Activated CD4-positive, alpha-beta T cell treated with anti-CD3 and anti-CD28 coated beads, Interleukin-2, amount 10 ng/mL, durations not matched to agents 7 days and 5 days (primary cell): ENCODE results near the gene B4GALT2. TPM values are rescaled to one million over a fixed set of nuclear protein-coding genes. Genes with fewer than 3 reads are reported as not detected.

ENCODE experiments used
- CTCF ChIA-PET: fragments of 350-600 bp; sonication (Branson Sonifier 250); formaldehyde crosslinking; loops from one replicate; lab custom pipeline; 2021; ENCODE audit warnings: antibody characterized with exemption; lab: Charles Lee
- POLR2A ChIA-PET: fragments of 350-600 bp; sonication (Branson Sonifier 250); formaldehyde crosslinking; loops from one replicate; lab custom pipeline; 2021; ENCODE audit warnings: antibody characterized with exemption; lab: Charles Lee
- DNase-seq: peaks from one replicate; pipeline ENCODE4 v3.0.0-alpha.2; 2020
- H3K27ac Mint-ChIP-seq: one replicate; pipeline ENCODE4 v1.8.0; 2021; ENCODE audit warnings: mild to moderate bottlenecking, moderate library complexity, mixed read lengths
- H3K27me3 Mint-ChIP-seq: one replicate; pipeline ENCODE4 v1.8.0; 2021; ENCODE audit warnings: mixed read lengths
- H3K36me3 Mint-ChIP-seq: one replicate; pipeline ENCODE4 v1.8.0; 2021; ENCODE audit warnings: low read depth, mixed read lengths
- H3K4me1 Mint-ChIP-seq: one replicate; pipeline ENCODE4 v1.8.0; 2021; ENCODE audit warnings: mixed read lengths
- H3K4me3 Mint-ChIP-seq: one replicate; pipeline ENCODE4 v1.8.0; 2021; ENCODE audit warnings: mild to moderate bottlenecking, moderate library complexity, mixed read lengths
- H3K9me3 Mint-ChIP-seq: one replicate; pipeline ENCODE4 v1.8.0; 2021; ENCODE audit warnings: mixed read lengths
- total RNA-seq, 2 experiments: library from RNA; stranded (reverse); gene quantifications; one replicate each; pipeline ENCODE4 v1.2.3, GENCODE V29; 2021

The B4GALT2 gene
- total RNA-seq, 2 experiments from 2014 or later = 8.0 to 9.3 TPM

GRCh38 chr1:43936431-43937151 lies 42.4 kb upstream of the B4GALT2 start:
- CTCF ChIA-PET = interaction anchor here (1.1 to 6.7 kb wide), 4 partner anchors 10 to 172 kb away, joined by 3 to 93 read pairs (median 50); partner anchors contain the start of gene IPO13
- POLR2A ChIA-PET = interaction anchor here (0.5 kb wide), 1 partner anchor 62 kb away, joined by 3 read pairs; no protein-coding TSS in a partner anchor
- Mint-ChIP-seq H3K36me3 (no peaks in the 10 kb centered on the region), H3K27ac (no peak overlapping the region), H3K4me1 (peaks cover 20% of the 10 kb centered on the region), H3K9me3 (no peaks in the 10 kb centered on the region), H3K27me3 (peaks cover 21% of the 10 kb centered on the region), H3K4me3 (peak overlapping the region; percentile 25)
- DNase-seq = no peak

- no peaks in the 10 kb centered on the region for H3K36me3 Mint-ChIP-seq
- H3K9me3 Mint-ChIP-seq = no peaks in the 10 kb centered on the region
- no peak for DNase-seq
- H3K27ac Mint-ChIP-seq = no peak overlapping the region
- peaks cover 21% of the 10 kb centered on the region for H3K27me3 Mint-ChIP-seq
- ChIA-PET CTCF (interaction anchor here (1.4 to 6.7 kb wide), 4 partner anchors 8 to 172 kb away, joined by 5 to 93 read pairs (median 46); partner anchors contain the start of gene IPO13), POLR2A (no interaction called here)
- no peak overlapping the region for H3K4me3 Mint-ChIP-seq
- H3K4me1 Mint-ChIP-seq = peaks cover 20% of the 10 kb centered on the region
These were observed 41.7 kb upstream of the B4GALT2 start for GRCh38 chr1:43937179-43937865.

- CTCF ChIA-PET = interaction anchor here (0.5 to 6.7 kb wide), 6 partner anchors 8 to 173 kb away, joined by 3 to 85 read pairs (median 4); partner anchors contain the start of gene IPO13
- no peaks in the 10 kb centered on the region for H3K9me3 Mint-ChIP-seq
- DNase-seq = no peak
- no peak overlapping the region for H3K27ac Mint-ChIP-seq
- POLR2A ChIA-PET = no interaction called here
- H3K4me1 Mint-ChIP-seq = peaks cover 15% of the 10 kb centered on the region
- no peak overlapping the region for H3K4me3 Mint-ChIP-seq
- peaks cover 11% of the 10 kb centered on the region for H3K27me3 Mint-ChIP-seq
- H3K36me3 Mint-ChIP-seq = peaks cover 2% of the 10 kb centered on the region
These were observed 40.6 kb upstream of the B4GALT2 start for GRCh38 chr1:43938383-43938782.

- H3K36me3 Mint-ChIP-seq = peaks cover 2% of the 10 kb centered on the region
- H3K4me3 Mint-ChIP-seq = no peak overlapping the region
- H3K27me3 Mint-ChIP-seq = peaks cover 7% of the 10 kb centered on the region
- peaks cover 12% of the 10 kb centered on the region for H3K4me1 Mint-ChIP-seq
- ChIA-PET POLR2A (no interaction called here), CTCF (interaction anchor here (0.5 to 6.7 kb wide), 6 partner anchors 7 to 176 kb away, joined by 3 to 85 read pairs (median 5); partner anchors contain the start of gene IPO13)
- DNase-seq = no peak
- H3K27ac Mint-ChIP-seq = no peak overlapping the region
- no peaks in the 10 kb centered on the region for H3K9me3 Mint-ChIP-seq
These were observed 40.0 kb upstream of the B4GALT2 start for GRCh38 chr1:43938892-43939587.

- POLR2A ChIA-PET = no interaction called here
- Mint-ChIP-seq H3K4me1 (peaks cover 28% of the 10 kb centered on the region), H3K4me3 (no peak overlapping the region)
These were observed 36.6 kb upstream of the B4GALT2 start for GRCh38 chr1:43942411-43942810.

GRCh38 chr1:43944860-43945259 lies 34.1 kb upstream of the B4GALT2 start:
- no peaks in the 10 kb centered on the region for H3K27me3 Mint-ChIP-seq
- CTCF ChIA-PET = interaction anchor here (1.2 to 9.2 kb wide), 4 partner anchors 11 to 79 kb away, joined by 3 to 93 read pairs (median 6); partner anchors contain the start of gene ARTN
- H3K4me1 Mint-ChIP-seq = peaks cover 43% of the 10 kb centered on the region
- POLR2A ChIA-PET = interaction anchor here (0.6 kb wide), 1 partner anchor 10 kb away, joined by 3 read pairs; no protein-coding TSS in a partner anchor
- no peaks in the 10 kb centered on the region for H3K9me3 Mint-ChIP-seq
- peaks cover 4% of the 10 kb centered on the region for H3K36me3 Mint-ChIP-seq
- peak overlapping the region; percentile 80 for H3K4me3 Mint-ChIP-seq
- H3K27ac Mint-ChIP-seq = no peak overlapping the region
- DNase-seq = no peak

More at GRCh38 chr1:43942411-43942810, 36.6 kb upstream of the B4GALT2 start:
- CTCF ChIA-PET = interaction anchor here (1.2 to 9.2 kb wide), 2 partner anchors 8 to 292 kb away, joined by 3 to 93 read pairs; partner anchors contain the start of genes ARTN and KDM4A
- H3K36me3 Mint-ChIP-seq = peaks cover 4% of the 10 kb centered on the region
- no peaks in the 10 kb centered on the region for H3K9me3 Mint-ChIP-seq
- H3K27ac Mint-ChIP-seq = no peak overlapping the region
- no peaks in the 10 kb centered on the region for H3K27me3 Mint-ChIP-seq
- DNase-seq = no peak

GRCh38 chr1:43945674-43946235 lies 33.3 kb upstream of the B4GALT2 start:
- H3K27me3 Mint-ChIP-seq = no peaks in the 10 kb centered on the region

GRCh38 chr1:43946236-43947060 lies 32.6 kb upstream of the B4GALT2 start, which contains the start of gene IPO13:
Gene IPO13 (plus strand): TSS chr1:43946950. CDS start chr1:43947601, 651 bp downstream.
- Mint-ChIP-seq H3K9me3 (no peaks in the 10 kb centered on the region), H3K4me3 (peak within 1 kb of the TSS; percentile 80), H3K27me3 (no peaks in the 10 kb centered on the region), H3K4me1 (peaks cover 47% of the 10 kb centered on the region), H3K36me3 (peaks cover 8% of the 10 kb centered on the region), H3K27ac (peak within 1 kb of the TSS; percentile 94)
- ChIA-PET POLR2A (interaction anchor here (0.7 kb wide), 2 partner anchors 12 to 220 kb away, joined by 3 read pairs; no protein-coding TSS in a partner anchor), CTCF (interaction anchor here (0.6 to 9.2 kb wide), 20 partner anchors 8 to 396 kb away, joined by 3 to 93 read pairs (median 4); partner anchors contain the start of genes ARTN, ATP6V0B and DPH2)
- peak; percentile 95 for DNase-seq

More at GRCh38 chr1:43945674-43946235, 33.3 kb upstream of the B4GALT2 start:
- CTCF ChIA-PET = interaction anchor here (0.6 to 9.2 kb wide), 16 partner anchors 8 to 395 kb away, joined by 3 to 93 read pairs (median 4); partner anchors contain the start of genes ARTN, ATP6V0B and DPH2
- DNase-seq = no peak
- Mint-ChIP-seq H3K4me3 (peak overlapping the region; percentile 80), H3K27ac (peak overlapping the region; percentile 94), H3K4me1 (peaks cover 47% of the 10 kb centered on the region), H3K36me3 (peaks cover 8% of the 10 kb centered on the region), H3K9me3 (no peaks in the 10 kb centered on the region)
- POLR2A ChIA-PET = interaction anchor here (0.7 kb wide), 2 partner anchors 11 to 219 kb away, joined by 3 read pairs; no protein-coding TSS in a partner anchor

- Mint-ChIP-seq H3K27me3 (no peaks in the 10 kb centered on the region), H3K4me1 (peaks cover 47% of the 10 kb centered on the region), H3K27ac (peak overlapping the region; percentile 94), H3K4me3 (peak overlapping the region; percentile 80), H3K36me3 (peaks cover 8% of the 10 kb centered on the region), H3K9me3 (no peaks in the 10 kb centered on the region)
- ChIA-PET POLR2A (no interaction called here), CTCF (interaction anchor here (0.7 to 9.2 kb wide), 8 partner anchors 9 to 183 kb away, joined by 3 to 93 read pairs (median 4); partner anchors contain the start of gene ARTN)
- peak; percentile 32 for DNase-seq
These were observed 31.7 kb upstream of the B4GALT2 start for GRCh38 chr1:43947061-43947873.

GRCh38 chr1:43947874-43948437 lies 31.1 kb upstream of the B4GALT2 start:
- no peaks in the 10 kb centered on the region for H3K9me3 Mint-ChIP-seq
- no peaks in the 10 kb centered on the region for H3K27me3 Mint-ChIP-seq
- no peak for DNase-seq
- ChIA-PET CTCF (interaction anchor here (0.6 to 9.2 kb wide), 3 partner anchors 14 to 228 kb away, joined by 3 to 93 read pairs (median 3); partner anchors contain the start of gene ARTN), POLR2A (no interaction called here)
- peak overlapping the region; percentile 94 for H3K27ac Mint-ChIP-seq
- H3K36me3 Mint-ChIP-seq = peaks cover 8% of the 10 kb centered on the region
- peak overlapping the region; percentile 80 for H3K4me3 Mint-ChIP-seq
- H3K4me1 Mint-ChIP-seq = peaks cover 47% of the 10 kb centered on the region
